DND-41 (cell line): Measurements from ENCODE around the gene FAM241B.

ENCODE experiments used
- ATAC-seq: fragments of 200-7000 bp; cut with Tn5 transposase; 3 replicates; pipeline ENCODE4 v1.9.1; 2021; ENCODE audit warnings: low read depth; ENCODE audit not compliant: insufficient read depth
- DNase-seq: peaks from one replicate; pipeline ENCODE4 v3.0.0-alpha.2; 2020
- H2AFZ ChIP-seq: 2 replicates; pipeline ENCODE4 v1.6.0; 2012; ENCODE audit warnings: low read depth, low read length
- H3K27ac ChIP-seq: 2 replicates; pipeline ENCODE4 v1.5.1; 2012; ENCODE audit warnings: low read length, inconsistent platforms
- H3K27me3 ChIP-seq: fragments of 200-600 bp; sonication (generic); 2 replicates; pipeline ENCODE4 v1.6.0; 2012; ENCODE audit warnings: low read length, mild to moderate bottlenecking, inconsistent platforms; ENCODE audit not compliant: insufficient read depth, poor library complexity
- H3K36me3 ChIP-seq: 2 replicates; pipeline ENCODE4 v1.5.1; 2012; ENCODE audit warnings: low read length, inconsistent platforms; ENCODE audit not compliant: insufficient read depth
- H3K4me1 ChIP-seq: 2 replicates; pipeline ENCODE4 v1.5.1; 2012; ENCODE audit warnings: mild to moderate bottlenecking, low read length; ENCODE audit not compliant: insufficient read depth
- H3K4me2 ChIP-seq: 2 replicates; pipeline ENCODE4 v1.6.0; 2012; ENCODE audit warnings: mild to moderate bottlenecking, moderate library complexity, low read length, inconsistent platforms; ENCODE audit not compliant: insufficient read depth
- H3K4me3 ChIP-seq, 2 experiments: fragments of 200-600 bp in 1 of 2; shearing (Covaris generic) in 1 of 2; 2 replicates each; pipeline ENCODE4 v1.5.1; 2012 to 2016; ENCODE audit warnings: inconsistent platforms in 2 of 2, low read length in 2 of 2, mild to moderate bottlenecking in 2 of 2, low read depth in 1 of 2, moderate library complexity in 1 of 2
- H3K79me2 ChIP-seq: 2 replicates; pipeline ENCODE4 v1.6.0; 2012; ENCODE audit warnings: low read length, inconsistent platforms; ENCODE audit not compliant: insufficient read depth
- H3K9ac ChIP-seq: 2 replicates; pipeline ENCODE4 v1.6.0; 2012; ENCODE audit warnings: low read depth, mild to moderate bottlenecking, inconsistent platforms, low read length, moderate library complexity
- H3K9me3 ChIP-seq: 2 replicates; pipeline ENCODE4 v1.5.1; 2012; ENCODE audit warnings: low read length, moderate library complexity, mild to moderate bottlenecking, inconsistent platforms; ENCODE audit not compliant: insufficient read depth, severe bottlenecking
- H4K20me1 ChIP-seq: 2 replicates; pipeline ENCODE4 v1.6.0; 2012; ENCODE audit warnings: low read length; ENCODE audit not compliant: insufficient read depth
- CTCF ChIP-seq: IDR thresholded peaks from 2 replicates; pipeline ENCODE4 v1.5.1; 2012; ENCODE audit warnings: borderline replicate concordance, low read length, moderate library complexity, mild to moderate bottlenecking; ENCODE audit not compliant: poor library complexity, severe bottlenecking; ENCODE audit errors: extremely low read depth
- EZH2 ChIP-seq: IDR thresholded peaks from 3 replicates; pipeline ENCODE4 v1.6.1; 2012; ENCODE audit warnings: borderline replicate concordance, low read depth, mild to moderate bottlenecking, moderate library complexity, low read length, inconsistent platforms; ENCODE audit not compliant: severe bottlenecking

FAM241B gene

GRCh38 chr10:69681436-69681835 is 51.4 kb downstream of the FAM241B start:
- Histone ChIP-seq H3K79me2 (no peaks in the 10 kb centered on the region), H4K20me1 (peaks cover 3% of the 10 kb centered on the region), H3K4me1 (no peaks in the 10 kb centered on the region), H2AFZ (no peak overlapping the region), H3K9me3 (no peaks in the 10 kb centered on the region), H3K9ac (no peak overlapping the region), H3K36me3 (no peaks in the 10 kb centered on the region), H3K4me3 (no peak overlapping the region), H3K27ac (no peak overlapping the region), H3K27me3 (peaks cover 11% of the 10 kb centered on the region), H3K4me2 (no peak overlapping the region)
- TF ChIP-seq EZH2, result no peak
- no peak for TF ChIP-seq CTCF
- ATAC-seq (no peak), DNase-seq (no peak)

GRCh38 chr10:69682955-69683474 is 53.0 kb downstream of the FAM241B start:
- no peaks in the 10 kb centered on the region for H3K36me3 ChIP-seq
- no peak overlapping the region for H3K9ac ChIP-seq
- no peak for TF ChIP-seq EZH2
- TF ChIP-seq CTCF, result no peak
- no peak for DNase-seq
- no peak for ATAC-seq
- no peaks in the 10 kb centered on the region for H3K4me1 ChIP-seq
- no peaks in the 10 kb centered on the region for H3K9me3 ChIP-seq
- H2AFZ ChIP-seq, result no peak overlapping the region
- peaks cover 11% of the 10 kb centered on the region for H3K27me3 ChIP-seq
- no peaks in the 10 kb centered on the region for H3K79me2 ChIP-seq
- no peak overlapping the region for H3K4me2 ChIP-seq
- peaks cover 3% of the 10 kb centered on the region for H4K20me1 ChIP-seq
- H3K27ac ChIP-seq, result no peak overlapping the region
- no peak overlapping the region for H3K4me3 ChIP-seq
